HG03432 (cell line): ENCODE results near the gene SPRR4.
"Not testable (repeated sequence)": the region's sequence is repeated elsewhere in the genome, so short reads cannot be mapped to it uniquely, and the experiment has no call there.

Experiments
- ATAC-seq: cut with Tn5 transposase; IDR thresholded peaks from one replicate; pipeline ENCODE4 v1.9.1; 2021; ENCODE audit warnings: mild to moderate bottlenecking, moderate library complexity; ENCODE audit not compliant: unreplicated experiment

SPRR4 gene

DNA sequence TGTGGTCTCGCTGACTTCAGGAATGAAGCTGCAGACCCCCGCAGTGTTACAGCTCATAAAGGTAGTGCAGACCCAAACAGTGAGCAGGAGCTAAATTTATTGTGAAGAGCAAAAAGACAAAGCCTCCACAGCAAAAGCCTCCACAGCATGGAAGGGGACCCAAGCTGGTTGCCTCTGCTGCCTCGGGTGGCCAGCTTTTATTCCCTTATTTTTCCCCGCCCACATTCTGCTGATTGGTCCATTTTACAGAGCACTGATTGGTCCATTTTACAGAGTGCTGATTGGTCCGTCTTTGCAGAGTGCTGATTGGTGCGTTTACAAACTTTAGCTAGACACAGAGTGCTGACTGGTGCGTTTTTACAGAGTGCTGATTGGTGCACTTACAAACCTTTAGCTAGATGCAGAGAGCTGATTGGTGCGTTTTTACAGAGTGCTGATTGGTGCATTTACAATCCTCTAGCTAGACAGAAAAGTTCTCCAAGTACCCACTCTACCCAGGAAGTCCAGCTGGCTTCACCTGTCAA lies 40.8 kb downstream of the SPRR4 start:
- not testable (repeated sequence) for ATAC-seq

DNA sequence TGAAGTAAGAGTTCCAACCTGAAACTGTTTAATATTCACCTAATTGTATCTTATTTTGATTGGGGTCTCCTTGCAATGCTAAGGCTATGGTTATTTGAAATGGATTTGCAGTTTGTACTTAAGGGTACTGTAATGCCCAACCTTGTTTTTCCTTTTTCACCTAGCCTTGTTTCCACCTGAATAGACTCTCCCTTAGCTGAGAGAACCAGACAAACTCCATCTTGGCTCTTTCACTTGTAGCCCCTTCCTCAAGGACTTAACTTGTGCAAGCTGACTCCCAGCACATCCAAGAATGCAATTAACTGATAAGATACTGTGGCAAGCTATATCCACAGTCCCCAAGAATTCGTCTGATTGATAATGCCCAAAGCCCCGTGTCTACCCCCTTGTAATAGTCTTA lies 51.4 kb downstream of the SPRR4 start:
- not testable (repeated sequence) for ATAC-seq
